Sigmoid colon (tissue), 4 donors: ENCODE measurements around the gene DMRTA2.

Source experiments
- POLR2A ChIP-seq, 2 donors: fragments of 450-650 bp; IDR thresholded peaks; one replicate each; pipeline ENCODE4 v1.6.1; 2016; ENCODE audit warnings: antibody characterized with exemption in 2 of 2, mild to moderate bottlenecking in 2 of 2, moderate library complexity in 2 of 2
- POLR2AphosphoS5 ChIP-seq, 4 donors: sonication (generic); formaldehyde crosslinking; IDR thresholded peaks; one replicate each; pipeline ENCODE4 v1.6.1; 2017; ENCODE audit warnings: antibody characterized with exemption in 4 of 4
- TF ChIP-seq, protein P1 (sequence below), 4 experiments: fragments of 450-650 bp in 3 of 4; fragments of 200-600 bp in 1 of 4; IDR thresholded peaks; one replicate each; pipeline ENCODE4 v1.5.1; 2016 to 2019; ENCODE audit warnings: antibody characterized with exemption in 4 of 4, mild to moderate bottlenecking in 3 of 4, moderate library complexity in 2 of 4

DNA sequence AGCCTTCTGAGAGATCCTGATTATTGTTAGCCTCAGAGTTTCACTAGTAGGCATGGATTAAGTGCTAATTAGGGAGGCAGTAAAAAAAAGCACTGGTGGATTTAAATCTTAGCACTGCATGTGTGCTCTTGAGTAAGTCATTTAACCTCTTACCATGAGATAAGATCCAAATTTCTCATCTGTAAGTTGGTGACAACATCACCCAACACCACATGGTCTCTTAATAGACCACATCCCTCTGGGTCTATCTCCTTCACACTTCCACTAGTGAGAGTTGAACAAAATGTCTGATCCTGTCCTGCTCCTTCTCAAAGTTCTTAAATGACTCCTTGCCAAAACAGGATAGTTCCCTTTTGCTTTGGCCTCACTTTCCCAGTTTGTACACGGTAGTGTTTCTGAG is 29.5 kb upstream of the DMRTA2 start:
- TF ChIP-seq, protein P1, sequence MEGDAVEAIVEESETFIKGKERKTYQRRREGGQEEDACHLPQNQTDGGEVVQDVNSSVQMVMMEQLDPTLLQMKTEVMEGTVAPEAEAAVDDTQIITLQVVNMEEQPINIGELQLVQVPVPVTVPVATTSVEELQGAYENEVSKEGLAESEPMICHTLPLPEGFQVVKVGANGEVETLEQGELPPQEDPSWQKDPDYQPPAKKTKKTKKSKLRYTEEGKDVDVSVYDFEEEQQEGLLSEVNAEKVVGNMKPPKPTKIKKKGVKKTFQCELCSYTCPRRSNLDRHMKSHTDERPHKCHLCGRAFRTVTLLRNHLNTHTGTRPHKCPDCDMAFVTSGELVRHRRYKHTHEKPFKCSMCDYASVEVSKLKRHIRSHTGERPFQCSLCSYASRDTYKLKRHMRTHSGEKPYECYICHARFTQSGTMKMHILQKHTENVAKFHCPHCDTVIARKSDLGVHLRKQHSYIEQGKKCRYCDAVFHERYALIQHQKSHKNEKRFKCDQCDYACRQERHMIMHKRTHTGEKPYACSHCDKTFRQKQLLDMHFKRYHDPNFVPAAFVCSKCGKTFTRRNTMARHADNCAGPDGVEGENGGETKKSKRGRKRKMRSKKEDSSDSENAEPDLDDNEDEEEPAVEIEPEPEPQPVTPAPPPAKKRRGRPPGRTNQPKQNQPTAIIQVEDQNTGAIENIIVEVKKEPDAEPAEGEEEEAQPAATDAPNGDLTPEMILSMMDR (IDR thresholded peaks at IDR 0.05), result no peak
- TF ChIP-seq POLR2AphosphoS5 (IDR thresholded peaks at IDR 0.05) (no peak), POLR2A (IDR thresholded peaks at IDR 0.05) (no peak)
